ENCODE measurements around the gene PRPSAP1.

Gene PRPSAP1

GRCh38 chr17:76277300-76278267 lies 76.1 kb downstream of the PRPSAP1 start (continued):
- TF ChIP-seq KLF17 (tag by site-specific recombination; IDR thresholded peaks at IDR 0.05) = peak; percentile 58
- peak; percentile 75; the same call in 1 of the 2 replicates for TF ChIP-seq ZBTB7A (tag by site-specific recombination; IDR thresholded peaks at IDR 0.05; ENCODE audit: low read depth)
- TF ChIP-seq REPIN1 (tag by site-specific recombination; IDR thresholded peaks at IDR 0.05; ENCODE audit: low read depth) = no peak
- no peak for TF ChIP-seq HOXD13 (CRISPR knock-in tag; IDR thresholded peaks at IDR 0.05; ENCODE audit: borderline replicate concordance)
- TF ChIP-seq EGR2 (tag by site-specific recombination; IDR thresholded peaks at IDR 0.05; ENCODE audit: low read depth) = peak; percentile 96
- TF ChIP-seq WT1 (tag by site-specific recombination; IDR thresholded peaks at IDR 0.05) = no peak
- no peak for TF ChIP-seq ZNF280D (tag by site-specific recombination; IDR thresholded peaks at IDR 0.05)
- peak; percentile 99 for TF ChIP-seq ZFHX2 (tag by site-specific recombination; conservative IDR thresholded peaks at IDR 0.05)
- TF ChIP-seq TCF7L2 (IDR thresholded peaks at IDR 0.05; ENCODE audit: borderline replicate concordance, low read depth, low read length) = no peak
- no peak for TF ChIP-seq SETDB1 (IDR thresholded peaks at IDR 0.05; ENCODE audit: insufficient read length, low read length)
- TF ChIP-seq MZF1 (tag by site-specific recombination; IDR thresholded peaks at IDR 0.05; ENCODE audit: borderline replicate concordance) = no peak
- no peak for TF ChIP-seq ZNF76 (tag by site-specific recombination; IDR thresholded peaks at IDR 0.05; ENCODE audit: borderline replicate concordance, low read depth)
- no peak for TF ChIP-seq ZFP41 (tag by site-specific recombination; IDR thresholded peaks at IDR 0.05; ENCODE audit: borderline replicate concordance)
- no peak for TF ChIP-seq PRDM4 (tag by site-specific recombination; IDR thresholded peaks at IDR 0.05)
- TF ChIP-seq ZNF624 (tag by site-specific recombination; IDR thresholded peaks at IDR 0.05) = no peak
- TF ChIP-seq ZNF580 (tag by site-specific recombination; IDR thresholded peaks at IDR 0.05) = no peak
- no peak for TF ChIP-seq ZNF157 (tag by site-specific recombination; IDR thresholded peaks at IDR 0.05)
- no peak for TF ChIP-seq ZNF626 (tag by site-specific recombination; IDR thresholded peaks at IDR 0.05)
- TF ChIP-seq ZNF473 (tag by site-specific recombination; IDR thresholded peaks at IDR 0.05) = no peak; the same call in 1 of the 2 replicates
- TF ChIP-seq ZNF521 (tag by site-specific recombination; IDR thresholded peaks at IDR 0.05) = peak; percentile 80; the same call in 1 of the 2 replicates
- no peak for TF ChIP-seq TRIM28 (IDR thresholded peaks at IDR 0.05; ENCODE audit: borderline replicate concordance, low read length)
- TF ChIP-seq GLIS2 (tag by site-specific recombination; IDR thresholded peaks at IDR 0.05) = no peak
- no peak for TF ChIP-seq OVOL3 (tag by site-specific recombination; IDR thresholded peaks at IDR 0.05)
- no peak for TF ChIP-seq ZNF292 (tag by site-specific recombination; IDR thresholded peaks at IDR 0.05; ENCODE audit: borderline replicate concordance, low read depth)
- no peak for TF ChIP-seq ZBTB11 (tag by site-specific recombination; conservative IDR thresholded peaks at IDR 0.05; ENCODE audit: low read depth)
- no peak for TF ChIP-seq ZNF513 (tag by site-specific recombination; IDR thresholded peaks at IDR 0.05)
- TF ChIP-seq KLF1 (tag by site-specific recombination; IDR thresholded peaks at IDR 0.05) = 0 out of 2 replicates have a peak, but pooled peaks have one; percentile 20

All from HEK293 (cell line).